ENCODE data around the gene CACNA1F. TPM values are rescaled to one million over a fixed set of nuclear protein-coding genes. Genes with fewer than 3 reads are reported as not detected.
"Not testable (repeated sequence)": the region's sequence is repeated elsewhere in the genome, so short reads cannot be mapped to it uniquely, and the experiment has no call there.

Gene CACNA1F
- total RNA-seq, 2 experiments from 2014 or later, result 0.15 to 0.21 TPM

DNA sequence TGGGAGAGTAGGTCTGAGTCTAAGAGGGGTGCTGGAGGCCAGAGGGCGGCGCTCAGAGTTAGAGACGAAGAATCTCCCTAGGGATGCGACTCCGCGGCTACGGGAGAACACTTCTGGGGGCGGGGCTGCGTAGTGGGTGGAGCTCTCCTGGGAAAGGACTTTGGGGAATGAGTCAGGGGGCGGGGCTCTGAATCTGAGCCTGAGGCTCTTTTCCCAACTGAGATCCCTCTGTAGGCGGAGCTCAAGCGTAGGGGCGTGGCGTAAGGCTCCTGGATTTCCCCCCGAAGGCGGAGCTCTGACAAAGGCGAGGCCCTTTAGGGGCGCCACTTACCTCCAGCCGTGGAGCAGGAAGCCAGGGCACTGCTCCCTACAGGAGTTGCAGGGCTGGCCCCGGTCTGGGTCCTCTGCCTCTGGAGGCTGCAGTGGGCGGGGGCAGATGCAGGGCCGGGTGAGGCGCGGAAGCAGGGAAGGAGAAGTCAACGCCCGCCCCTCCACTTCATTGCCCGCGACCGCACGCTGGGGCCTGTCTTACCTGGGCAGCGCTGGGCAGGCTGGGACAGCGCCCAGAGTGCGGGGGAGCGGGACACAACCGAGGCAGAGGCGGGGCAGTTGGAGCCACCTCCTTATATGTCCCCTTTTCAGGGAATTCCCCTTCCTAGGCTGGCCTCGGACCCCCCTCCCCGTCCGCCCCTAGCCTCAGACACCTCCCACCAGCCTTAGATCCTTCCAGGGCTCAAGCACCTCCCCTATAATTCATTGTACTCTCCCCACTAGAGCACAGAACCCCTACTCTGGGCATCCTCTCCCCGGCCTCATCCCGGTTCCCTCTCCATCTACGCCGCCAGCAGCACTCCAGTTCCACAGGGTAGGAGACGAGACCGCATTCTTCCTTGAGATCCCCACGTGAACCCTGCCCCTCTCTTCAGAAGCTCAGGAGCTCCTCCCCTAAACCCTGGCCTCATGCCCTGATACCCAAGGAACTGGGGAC lies 48.6 kb downstream of the CACNA1F start:
- ChIA-PET CTCF (interaction anchor here (1.0 kb wide), 1 partner anchor 29 kb away, joined by 3 read pairs; no protein-coding TSS in a partner anchor), POLR2A (interaction anchor here (0.6 kb wide), 1 partner anchor 114 kb away, joined by 3 read pairs; no protein-coding TSS in a partner anchor)

DNA sequence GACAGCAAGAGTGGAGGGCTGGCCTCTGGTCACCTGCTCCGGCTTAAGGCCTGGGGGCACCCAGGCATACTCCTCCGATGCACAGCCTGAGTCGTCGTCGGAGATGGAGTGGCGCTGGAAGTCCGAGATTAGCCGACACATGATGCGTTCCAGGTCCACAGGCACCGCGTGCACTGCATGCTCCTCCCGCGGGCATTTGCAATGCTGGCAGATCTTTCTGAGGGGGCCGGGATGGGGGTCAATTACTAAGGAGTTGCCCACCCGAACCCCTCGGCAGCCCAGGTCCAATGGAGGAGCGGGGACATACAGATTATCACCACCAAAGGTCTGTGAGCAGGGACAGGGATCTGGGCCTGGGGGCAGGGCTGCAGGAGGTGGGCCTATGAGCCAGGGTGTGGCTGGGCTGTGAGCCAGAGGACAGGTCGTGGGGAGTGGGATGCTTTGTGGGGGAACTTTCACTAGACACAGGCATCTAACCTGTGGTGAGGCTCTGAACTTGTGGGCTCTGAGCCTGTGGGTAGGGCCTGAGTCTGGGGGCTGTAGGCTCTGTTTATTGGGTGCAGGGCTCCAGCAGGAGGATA lies 49.3 kb downstream of the CACNA1F start:
- CTCF ChIA-PET, result interaction anchor here (1.0 kb wide), 1 partner anchor 28 kb away, joined by 3 read pairs; no protein-coding TSS in a partner anchor
- POLR2A ChIA-PET, result interaction anchor here (0.6 kb wide), 1 partner anchor 113 kb away, joined by 3 read pairs; no protein-coding TSS in a partner anchor

DNA sequence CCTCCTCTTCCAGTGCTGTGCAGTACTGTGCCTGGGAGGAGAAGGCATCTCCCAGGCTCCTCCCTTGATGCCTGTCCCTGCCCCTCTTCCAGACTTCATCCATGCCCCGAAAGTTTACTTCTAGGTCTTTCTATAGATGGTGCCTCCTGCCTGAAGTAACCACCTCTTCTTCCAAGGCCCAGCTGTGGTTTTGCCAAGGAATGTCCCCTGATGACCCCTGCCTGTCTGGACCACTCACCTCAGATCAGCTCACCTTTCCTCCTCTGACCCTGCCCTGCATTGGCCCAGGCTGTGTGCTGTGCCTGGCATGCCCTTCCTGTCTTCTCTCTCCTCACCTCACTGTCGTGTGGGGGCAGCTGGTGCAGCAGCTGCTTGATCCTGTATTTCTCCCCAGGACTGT lies 53.8 kb downstream of the CACNA1F start:
- POLR2A ChIA-PET, result no interaction called here

DNA sequence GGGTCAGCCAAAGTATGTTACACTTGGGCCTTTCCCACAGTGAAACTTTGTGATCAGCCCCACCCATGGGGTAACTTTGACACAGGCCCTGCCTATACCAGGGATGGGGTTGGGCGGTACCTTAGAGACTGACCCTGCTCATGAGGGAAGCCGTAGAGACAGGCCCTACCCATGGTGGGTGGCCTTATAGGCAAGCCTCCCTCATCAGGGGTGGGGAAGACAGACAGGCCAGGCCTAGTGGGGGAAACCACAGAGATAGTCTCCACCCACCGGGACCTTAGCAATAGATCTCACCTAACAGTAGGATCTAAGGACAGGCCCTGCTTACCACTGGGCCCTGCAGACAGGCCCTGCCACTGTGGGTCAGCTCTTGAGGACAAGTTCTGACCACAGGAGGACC lies 54.6 kb downstream of the CACNA1F start:
- POLR2A ChIA-PET, result no interaction called here

More for the DNA sequence above, 53.8 kb downstream of the CACNA1F start:
- CTCF ChIA-PET, result no interaction called here

DNA sequence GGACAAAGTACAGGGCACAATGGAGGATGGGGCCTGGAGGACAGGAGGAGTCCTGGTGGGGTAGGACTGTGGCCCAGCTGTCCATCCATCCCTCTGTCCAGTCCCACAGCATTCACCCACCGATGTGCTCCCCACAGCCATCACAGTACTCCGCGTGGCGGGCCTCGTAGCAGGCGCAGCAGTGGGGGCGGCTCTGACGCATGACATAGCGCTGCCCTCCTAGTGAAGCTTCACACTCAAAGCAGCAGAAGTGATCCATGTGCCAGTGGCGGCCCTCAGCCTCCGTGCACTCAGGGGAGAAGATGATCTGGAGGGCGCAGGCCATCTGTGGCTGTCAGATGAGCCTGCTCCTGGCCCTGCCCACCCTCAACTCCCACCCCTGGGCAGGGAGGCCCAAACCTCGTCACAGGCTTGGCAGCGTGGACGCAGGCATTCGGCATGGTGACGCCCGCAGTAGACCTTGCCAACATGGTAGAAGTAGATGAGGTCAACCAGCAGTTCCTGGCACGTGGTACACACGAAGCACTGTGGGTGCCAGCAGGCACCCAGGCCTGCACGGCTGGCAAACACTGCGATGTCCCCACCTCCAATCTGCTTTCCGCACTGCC lies 55.2 kb downstream of the CACNA1F start:
- ChIA-PET CTCF (no interaction called here), POLR2A (no interaction called here)

More for the DNA sequence above, 54.6 kb downstream of the CACNA1F start:
- CTCF ChIA-PET, result no interaction called here

DNA sequence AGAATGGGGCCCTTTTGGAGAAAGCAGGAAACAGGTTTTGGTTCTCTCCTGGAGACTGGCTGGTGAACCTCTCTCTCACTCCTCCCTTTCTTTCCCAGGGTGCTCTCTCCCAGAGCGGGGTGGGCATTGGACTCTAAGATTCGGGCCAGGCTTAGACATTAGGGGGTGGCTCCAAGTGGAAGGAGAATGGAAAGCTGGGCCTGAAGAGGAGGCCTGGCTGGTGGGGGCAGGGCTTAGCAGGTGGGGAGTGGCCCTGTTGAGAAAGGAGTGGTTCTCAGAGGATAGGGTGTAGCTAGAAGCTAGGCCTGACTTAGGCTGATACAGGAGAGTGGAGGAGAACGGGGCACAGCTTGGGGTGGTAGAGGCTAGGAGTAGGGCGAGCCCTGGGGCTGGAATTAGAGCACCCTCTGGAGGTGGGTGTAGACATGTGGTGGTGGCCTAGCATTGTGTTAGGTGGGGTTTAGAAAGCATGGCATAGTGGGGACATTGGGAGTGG lies 55.8 kb downstream of the CACNA1F start:
- POLR2A ChIA-PET, result no interaction called here
- CTCF ChIA-PET, result no interaction called here

DNA sequence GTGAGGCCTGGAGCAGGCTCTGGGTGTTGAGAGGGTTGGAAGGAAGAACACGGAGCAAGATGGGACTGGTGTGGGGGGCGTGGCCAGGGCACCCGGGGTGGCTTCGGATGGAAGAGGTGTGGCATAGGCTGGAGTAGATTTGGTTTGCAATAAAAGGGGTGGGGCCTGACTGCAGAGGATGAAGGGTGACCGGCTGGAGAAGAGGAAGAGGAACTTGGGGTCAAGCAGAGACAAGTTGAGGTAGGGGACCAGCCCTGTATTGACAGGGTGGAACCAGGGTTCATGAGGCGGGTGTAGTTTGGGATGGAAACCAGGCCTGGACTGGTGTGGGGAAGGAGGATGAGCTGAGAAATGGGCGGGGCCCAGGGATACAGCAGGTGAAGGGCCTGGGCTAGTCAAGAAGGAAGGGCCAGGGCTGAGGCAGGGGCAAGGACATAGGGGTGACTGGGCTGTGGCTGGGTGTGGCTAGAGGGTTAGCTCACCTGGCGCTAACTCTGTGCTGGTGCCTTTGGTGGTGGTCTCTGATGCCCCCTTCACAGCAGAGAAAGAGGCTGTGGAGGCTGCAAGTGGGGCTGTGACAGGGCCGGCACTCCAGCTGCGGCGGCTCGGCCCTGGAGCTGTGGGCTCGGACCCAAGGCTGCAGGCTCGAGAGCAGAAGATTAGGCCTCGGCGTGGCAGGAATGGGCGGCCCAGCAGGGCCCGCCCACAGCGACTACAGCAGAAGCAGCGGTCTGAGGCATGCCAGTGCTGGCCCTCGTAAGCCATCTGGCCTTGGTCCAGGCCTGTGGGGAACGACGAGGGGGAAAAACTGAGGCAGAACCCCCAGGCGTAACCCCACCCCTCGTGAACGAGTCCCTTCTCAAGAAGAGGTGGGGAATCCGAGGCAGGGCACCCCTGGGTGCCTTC lies 56.5 kb downstream of the CACNA1F start:
- ChIA-PET POLR2A (no interaction called here), CTCF (no interaction called here)

DNA sequence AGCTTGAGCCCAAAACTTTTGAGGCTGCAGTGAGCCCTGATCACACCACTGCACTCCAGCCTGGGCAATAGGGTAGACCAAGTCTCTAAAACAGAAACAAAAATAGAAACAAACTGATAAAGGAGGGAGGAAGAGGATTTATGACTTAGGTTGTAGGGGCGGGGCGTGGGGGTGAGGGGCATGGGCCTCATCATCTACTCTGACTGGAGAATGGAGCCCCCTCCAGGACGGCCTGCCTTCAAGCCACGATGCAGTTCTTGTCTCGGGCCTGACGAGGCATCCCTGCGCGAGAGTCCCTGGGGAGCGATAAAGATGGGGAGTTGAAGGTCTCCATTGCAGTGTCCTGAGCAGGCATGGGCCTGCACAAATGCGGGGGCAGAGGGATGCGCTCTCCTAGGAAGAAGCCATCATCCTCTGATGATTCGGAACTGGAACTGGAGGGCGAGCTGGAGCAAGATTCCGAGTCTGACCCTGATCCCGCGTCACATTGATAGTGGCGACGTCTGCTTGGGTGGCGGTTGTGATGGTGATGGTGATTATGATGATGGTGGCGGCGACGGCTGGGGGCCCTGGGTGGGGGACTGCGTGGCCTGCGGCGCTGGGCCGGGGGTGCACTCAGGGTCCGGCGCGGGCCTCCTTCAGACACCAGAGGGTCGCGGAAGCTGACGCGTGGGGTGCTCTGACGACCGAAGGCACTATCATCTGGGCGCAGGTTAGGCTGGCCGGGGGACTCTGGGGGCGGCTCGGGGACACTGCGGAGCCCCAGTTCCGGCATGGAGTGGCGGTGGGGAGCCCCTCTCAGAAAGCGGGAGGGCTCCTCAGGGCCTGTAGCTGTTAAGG lies 57.5 kb downstream of the CACNA1F start:
- CTCF ChIA-PET, result interaction anchor here (1.6 kb wide), 1 partner anchor 17 kb away, joined by 4 read pairs; no protein-coding TSS in a partner anchor
- POLR2A ChIA-PET, result no interaction called here

DNA sequence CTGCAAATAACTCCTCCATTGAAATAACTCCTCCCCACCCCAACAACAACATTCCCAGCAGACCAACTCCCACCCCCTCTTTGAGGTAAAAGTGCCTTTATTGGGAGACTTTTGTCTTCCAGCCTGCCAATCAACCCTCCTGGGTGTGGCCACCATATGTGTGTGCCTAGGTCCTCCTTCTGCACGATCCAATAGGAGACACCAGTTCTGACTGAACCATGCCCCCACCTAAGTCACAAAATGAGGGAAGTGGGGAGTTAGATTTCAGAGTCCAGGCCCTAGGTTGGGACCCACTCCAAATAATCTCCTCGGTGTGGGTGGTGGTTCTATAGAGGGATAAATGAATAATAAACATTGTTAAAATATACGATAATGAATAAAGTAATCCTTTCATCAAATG lies 58.4 kb downstream of the CACNA1F start:
- ChIA-PET POLR2A (no interaction called here), CTCF (interaction anchor here (1.6 kb wide), 1 partner anchor 18 kb away, joined by 4 read pairs; no protein-coding TSS in a partner anchor)

DNA sequence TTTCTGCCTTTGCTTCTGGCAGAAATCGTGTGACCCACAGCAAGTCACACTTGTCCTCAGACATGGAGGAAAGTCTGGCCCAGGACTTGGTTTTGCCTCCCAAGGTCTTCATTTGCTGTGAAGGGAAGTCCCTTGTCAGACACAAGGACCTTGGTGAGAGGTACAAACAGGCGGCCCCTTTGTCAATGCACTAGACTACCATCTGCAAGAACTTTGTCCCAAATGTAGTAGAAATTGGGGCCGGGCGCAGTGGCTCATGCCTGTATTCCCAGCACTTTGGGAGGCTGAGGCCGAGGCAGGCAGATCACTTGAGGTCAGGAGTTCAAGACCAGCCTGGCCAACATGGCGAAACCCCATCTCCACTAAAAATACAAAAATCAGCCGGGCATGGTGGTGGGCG lies 59.6 kb downstream of the CACNA1F start:
- POLR2A ChIA-PET, CTCF ChIA-PET: not testable (repeated sequence)

DNA sequence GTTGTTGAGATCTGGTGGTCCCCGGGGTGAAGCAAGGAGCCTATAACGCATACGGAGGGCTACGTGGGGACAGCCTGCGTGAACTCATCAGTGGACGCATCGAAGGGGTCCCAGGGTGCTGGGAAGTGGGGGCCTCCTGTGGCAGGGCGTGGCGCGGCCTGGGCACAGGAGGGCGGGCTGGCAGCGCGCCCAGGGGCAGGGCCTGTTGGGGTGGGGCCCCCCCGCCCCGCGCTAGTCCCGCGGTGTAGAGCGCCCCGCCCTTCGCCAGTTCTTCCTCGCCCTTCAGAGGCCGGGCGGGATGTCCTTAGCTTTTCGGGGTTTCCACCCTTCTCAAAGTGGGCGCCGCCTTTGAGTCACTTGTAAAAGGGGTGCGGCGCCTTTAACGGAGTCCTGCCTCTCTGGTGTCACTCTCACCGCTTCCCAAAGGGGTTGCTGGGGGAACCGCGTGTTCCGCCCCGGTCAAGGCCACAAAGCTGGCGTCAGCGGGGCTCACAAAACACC lies 60.8 kb downstream of the CACNA1F start:
- ChIA-PET CTCF (interaction anchor here (0.8 kb wide), 1 partner anchor 48 kb away, joined by 3 read pairs; no protein-coding TSS in a partner anchor), POLR2A (interaction anchor here (0.6 to 1.7 kb wide), 3 partner anchors 16 to 214 kb away, joined by 3 to 5 read pairs (median 4); no protein-coding TSS in a partner anchor)

DNA sequence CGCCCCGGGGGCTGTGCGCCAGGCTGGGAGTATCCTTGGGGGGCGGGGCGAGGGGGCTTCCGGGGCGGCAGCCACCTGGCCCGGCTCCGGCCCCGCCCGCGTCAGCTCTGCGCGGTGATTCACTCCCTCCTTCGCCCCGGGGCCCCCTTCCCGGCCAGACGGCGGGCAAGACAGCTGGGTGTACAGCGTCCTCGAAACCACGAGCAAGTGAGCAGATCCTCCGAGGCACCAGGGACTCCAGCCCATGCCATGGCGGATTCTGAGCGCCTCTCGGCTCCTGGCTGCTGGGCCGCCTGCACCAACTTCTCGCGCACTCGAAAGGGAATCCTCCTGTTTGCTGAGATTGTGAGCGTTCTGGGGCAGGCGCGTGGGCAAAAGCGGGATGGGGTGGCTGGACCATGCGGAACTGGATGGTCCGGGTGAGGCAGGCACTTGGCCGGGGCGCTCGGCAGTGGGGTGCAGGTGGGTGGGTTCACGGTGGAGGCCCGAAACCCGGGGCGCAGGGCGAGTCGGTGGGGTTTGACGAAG lies 61.3 kb downstream of the CACNA1F start, which contains the start of gene PLP2:
Gene PLP2 (plus strand): TSS at position 147 of the 528 bp plus-strand sequence. CDS start 103 bp downstream, at position 250.
- ChIA-PET CTCF (interaction anchor here (0.8 kb wide), 1 partner anchor 16 kb away, joined by 3 read pairs; no protein-coding TSS in a partner anchor), POLR2A (interaction anchor here (1.7 kb wide), 1 partner anchor 16 kb away, joined by 5 read pairs; no protein-coding TSS in a partner anchor)

DNA sequence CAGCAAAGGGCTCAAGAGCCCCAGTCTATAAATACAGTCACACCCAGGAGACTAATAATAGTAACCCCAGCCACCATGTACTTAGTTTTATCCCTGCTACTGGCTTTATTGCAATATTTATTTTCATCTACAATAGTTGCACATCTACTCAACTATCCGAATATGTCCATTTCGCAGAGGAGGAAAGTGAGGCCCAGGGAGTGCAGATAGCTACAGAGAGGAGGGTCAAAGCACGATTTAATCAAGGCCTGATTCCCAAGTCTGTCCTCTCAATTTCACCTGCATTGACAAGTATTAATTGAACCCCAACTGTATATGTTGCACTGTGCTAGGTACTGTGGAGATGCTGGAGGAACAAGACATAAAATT lies 65.4 kb downstream of the CACNA1F start:
- POLR2A ChIA-PET, result interaction anchor here (0.6 kb wide), 1 partner anchor 211 kb away, joined by 3 read pairs; no protein-coding TSS in a partner anchor
- CTCF ChIA-PET, result interaction anchor here (1.6 to 2.2 kb wide), 2 partner anchors 12 to 25 kb away, joined by 6 to 7 read pairs; no protein-coding TSS in a partner anchor

DNA sequence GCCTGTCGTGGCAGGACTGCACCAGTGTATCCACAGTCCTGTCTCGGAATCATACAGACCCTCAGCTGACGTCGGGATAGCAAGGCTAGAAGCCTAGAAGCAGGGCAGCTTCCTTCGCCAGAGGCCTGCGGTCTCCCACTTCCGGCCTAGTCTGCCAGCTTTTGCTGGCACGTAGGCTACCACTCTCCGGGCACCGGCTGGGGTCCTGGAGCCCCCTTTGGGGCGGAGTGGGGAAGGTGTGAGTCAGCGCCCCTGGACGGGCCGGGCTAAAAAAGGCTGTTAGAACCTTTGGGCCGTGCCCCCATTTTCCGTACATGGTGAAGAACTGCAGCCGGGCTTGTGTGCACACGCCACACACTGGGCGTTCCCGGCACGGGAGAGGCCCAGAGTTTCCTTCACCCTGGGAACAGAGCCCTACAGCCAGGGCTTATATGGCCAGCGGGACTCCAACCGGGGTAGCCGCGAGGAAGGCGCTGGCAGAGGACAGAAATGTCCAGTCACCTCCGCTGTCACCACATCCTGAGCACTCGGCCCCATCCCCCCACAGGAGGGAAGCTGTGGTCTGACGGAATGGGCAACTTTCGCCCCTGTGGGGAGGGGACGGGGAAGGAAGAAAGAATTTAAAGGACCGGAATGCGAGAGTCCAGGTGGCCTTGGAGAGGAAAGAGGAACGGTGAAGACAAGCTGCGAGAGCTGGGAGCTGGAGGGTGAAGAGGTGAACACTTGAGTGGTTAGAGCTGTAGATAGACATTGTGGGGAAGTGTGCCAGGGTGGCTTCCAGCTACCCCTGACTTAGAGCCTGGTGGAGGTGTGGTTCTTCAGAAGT lies 66.0 kb downstream of the CACNA1F start:
- CTCF ChIA-PET, result interaction anchor here (0.8 to 2.2 kb wide), 5 partner anchors 10 to 44 kb away, joined by 3 to 7 read pairs (median 4); partner anchors contain the start of gene GPKOW
- POLR2A ChIA-PET, result interaction anchor here (1.3 to 1.5 kb wide), 3 partner anchors 11 to 102 kb away, joined by 4 to 6 read pairs (median 5); no protein-coding TSS in a partner anchor

DNA sequence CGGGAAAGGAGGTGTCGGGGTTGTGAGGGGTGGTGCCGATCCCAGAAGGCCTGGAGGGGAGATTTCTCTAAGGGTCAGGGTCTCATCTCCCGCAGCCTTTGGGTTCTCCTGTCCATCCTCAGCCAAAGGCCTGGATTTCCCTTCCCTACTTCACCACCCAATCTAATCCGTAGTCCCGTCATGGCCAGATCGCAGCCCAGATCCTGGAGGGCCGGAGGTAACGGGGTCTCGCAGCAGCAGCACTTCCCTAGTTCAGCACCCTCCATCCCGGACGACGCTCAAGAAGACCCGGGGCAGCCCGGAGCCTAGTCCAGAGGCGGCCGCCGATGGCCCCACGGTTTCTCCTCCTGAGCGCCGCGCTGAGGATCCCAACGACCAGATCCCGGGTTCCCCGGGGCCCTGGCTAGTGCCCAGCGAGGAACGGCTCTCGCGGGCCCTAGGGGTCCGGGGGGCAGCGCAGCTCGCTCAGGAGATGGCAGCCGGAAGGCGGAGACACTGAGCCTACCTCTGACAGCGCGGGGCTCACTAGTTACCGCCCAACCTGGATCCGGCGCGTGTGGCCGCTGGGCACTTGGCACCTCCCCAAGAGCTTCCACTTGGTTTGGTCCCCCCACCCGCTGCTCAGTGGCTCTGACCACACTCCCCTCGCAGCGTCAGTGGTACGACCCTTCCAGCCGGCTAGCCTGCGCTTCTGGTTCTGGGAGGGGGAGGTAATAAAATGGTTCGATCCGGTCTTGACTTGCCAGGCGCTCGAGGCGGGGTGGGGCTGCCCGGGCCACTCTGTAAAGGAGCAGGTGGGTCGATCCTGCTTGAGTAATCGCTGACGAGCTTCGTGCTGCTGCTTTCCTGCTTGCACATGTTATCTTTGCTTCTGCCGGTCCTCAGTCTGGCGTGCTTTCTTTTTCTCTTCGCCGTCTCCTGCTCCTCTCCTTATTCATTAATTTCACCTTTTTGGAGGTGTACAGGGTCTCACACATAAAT lies 66.9 kb downstream of the CACNA1F start:
- CTCF ChIA-PET, result interaction anchor here (0.8 to 2.2 kb wide), 5 partner anchors 9 to 43 kb away, joined by 3 to 7 read pairs (median 4); partner anchors contain the start of gene GPKOW

More for the DNA sequence above, 66.9 kb downstream of the CACNA1F start:
- POLR2A ChIA-PET, result interaction anchor here (1.3 to 1.5 kb wide), 3 partner anchors 10 to 103 kb away, joined by 4 to 6 read pairs (median 5); no protein-coding TSS in a partner anchor

All from activated CD8-positive, alpha-beta memory T cell treated with anti-CD3 and anti-CD28 coated beads for 36 hours (primary cell).